HG02840 (cell line): ENCODE measurements around the gene ARRB1.
"Not testable (repeated sequence)": the region's sequence is repeated elsewhere in the genome, so short reads cannot be mapped to it uniquely, and the experiment has no call there.

ENCODE experiments used
- ATAC-seq: cut with Tn5 transposase; IDR thresholded peaks from one replicate; pipeline ENCODE4 v1.9.1; 2021; ENCODE audit warnings: mild to moderate bottlenecking, moderate library complexity, moderate number of reproducible peaks; ENCODE audit not compliant: unreplicated experiment, low FRiP score

ARRB1 gene

DNA sequence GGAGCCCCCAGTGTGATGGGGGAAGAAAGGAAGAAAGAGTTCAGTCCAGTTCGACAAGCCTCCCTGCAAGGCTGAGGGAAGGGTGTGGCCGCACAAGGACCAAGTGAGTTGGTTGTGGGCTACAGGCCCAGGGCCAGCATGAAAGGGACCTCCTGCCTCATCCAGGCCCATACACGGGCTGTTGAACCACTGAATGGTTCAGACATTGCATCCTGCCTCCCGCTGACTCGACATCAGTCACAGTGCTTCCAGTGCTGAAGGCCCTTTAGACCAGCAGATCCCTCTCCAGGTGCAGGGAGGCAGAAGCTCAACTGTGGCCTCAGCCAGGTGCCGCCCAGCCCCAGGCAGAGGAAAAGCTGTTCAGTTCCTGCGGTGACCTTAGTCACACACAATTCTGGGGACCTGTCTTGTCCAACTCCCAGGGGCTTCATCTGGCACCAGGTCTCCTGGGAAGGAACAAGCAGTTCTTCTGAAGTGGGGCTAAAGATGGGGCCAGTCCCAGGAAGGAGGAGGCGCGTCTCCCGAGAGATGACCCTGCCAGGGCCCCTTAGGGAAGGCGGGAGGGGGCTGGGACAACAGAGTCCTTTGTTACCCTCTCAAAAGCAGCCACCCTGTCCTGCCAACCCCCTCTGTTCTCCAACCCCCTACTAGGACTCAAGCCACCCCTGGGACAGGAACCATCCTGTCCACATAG is 6.6 kb downstream of the ARRB1 start:
- ATAC-seq, result no peak

DNA sequence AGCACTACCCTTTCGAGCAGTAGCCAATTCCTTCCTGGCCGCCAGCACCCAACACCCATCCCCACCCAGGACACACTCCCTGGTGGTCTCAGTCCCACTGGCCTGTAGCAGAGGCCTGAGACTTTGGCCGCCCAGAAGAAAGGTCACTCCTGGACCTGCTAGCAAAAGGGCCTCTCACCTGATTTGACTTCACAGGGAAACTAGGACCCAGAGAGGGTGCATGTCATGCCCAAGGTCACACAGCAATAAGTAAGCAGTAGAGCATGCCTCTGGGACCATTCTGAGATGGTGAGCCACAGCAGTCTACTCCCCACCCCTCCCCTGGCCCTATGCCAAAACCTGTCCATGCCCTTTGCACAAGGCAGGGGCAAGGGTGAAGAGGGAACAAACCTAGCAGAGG is 7.3 kb downstream of the ARRB1 start:
- ATAC-seq, result no peak

DNA sequence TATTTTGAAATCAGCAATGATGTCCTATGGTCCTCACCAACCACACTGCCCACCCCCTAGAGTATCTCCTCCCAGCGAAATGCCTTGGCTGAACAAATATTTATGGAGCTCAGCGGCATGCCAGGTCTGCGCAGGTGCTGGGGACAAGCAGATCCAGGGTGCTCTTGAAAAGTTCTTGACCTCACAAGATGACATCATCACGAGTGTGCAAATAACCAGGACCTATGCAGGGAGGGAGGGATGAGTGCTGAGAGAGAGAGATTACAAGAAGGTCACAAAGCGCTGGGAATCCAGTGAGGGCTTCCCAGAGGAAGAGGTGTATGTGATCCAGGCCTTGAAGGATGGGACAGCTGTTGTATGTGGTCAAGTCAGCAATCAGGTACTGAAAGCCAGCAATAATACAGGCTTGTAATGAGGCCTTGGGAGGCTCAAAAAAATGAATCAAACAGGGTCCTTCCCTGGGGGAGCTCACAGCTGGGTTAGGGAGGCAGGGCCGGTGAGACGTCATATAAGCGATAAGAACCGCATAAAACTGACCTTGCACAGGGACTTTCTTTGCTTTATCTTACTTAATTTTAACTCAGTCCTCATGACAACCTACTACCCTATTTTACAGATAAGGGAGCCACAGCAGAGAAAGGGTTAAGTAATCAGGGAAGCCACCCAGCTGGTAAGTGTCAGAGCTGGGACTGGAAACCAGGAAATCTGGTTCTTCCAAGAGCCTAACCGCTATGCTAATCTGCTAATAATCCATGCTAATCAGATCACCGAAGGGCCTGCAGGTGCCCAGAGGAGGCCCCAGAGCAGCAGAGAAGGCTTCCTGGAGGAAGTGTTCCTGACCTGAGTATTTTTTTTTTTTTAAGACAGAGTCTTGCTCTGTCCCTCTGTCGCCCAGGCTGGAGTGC is 8.2 kb downstream of the ARRB1 start:
- ATAC-seq, result no peak

DNA sequence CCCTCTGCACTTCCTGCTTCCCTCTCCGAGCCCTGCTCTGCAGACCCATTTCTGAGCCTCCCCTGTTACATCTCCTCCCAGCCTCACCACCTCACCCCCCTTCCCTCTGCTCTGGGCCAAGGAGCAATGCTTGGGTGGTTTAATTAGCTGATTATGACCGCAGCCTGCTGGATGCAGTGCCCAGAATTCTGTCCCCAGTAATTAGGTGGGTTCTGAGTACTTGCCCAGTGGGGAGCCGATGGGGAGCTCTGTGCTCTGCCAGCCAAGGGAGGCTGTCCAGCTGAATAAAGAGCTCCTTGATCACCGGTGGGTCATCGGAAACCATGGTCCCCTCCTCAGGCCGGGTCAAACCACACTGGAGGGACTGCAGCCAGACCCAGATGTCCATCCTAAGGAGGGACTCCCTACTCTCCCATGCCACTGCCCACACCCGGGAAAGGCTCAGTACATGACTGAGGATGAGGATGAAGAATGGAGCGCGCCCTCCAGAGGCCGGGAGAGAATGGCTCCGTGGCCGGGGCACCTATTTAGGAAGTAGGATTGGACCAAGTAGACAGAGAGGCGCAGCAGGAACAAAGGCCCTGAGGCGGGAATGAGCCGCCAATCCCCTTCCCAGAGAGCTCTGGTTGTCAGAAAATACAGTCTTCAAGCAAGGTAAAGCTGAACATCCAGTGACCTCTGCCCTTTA is 9.1 kb downstream of the ARRB1 start:
- no peak for ATAC-seq

DNA sequence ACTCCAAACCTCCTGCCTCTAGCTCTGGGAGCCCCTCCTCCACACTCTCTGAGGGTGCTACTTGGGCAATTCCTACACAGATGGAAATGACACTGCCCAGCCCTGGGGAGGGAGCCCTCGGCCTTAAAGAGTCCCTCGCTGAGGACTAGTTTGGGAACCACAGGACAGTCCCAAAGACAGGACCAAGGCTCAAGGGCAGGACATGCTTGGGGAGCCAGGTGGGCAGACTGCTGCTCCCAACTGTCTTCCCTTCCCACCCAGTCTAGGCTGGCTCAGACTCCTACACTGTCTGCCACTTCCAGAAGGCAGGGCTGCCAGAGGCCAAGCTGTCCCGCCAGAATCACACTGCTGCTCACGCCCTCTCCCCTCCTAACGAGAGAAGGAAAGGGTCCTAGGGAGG is 9.8 kb downstream of the ARRB1 start:
- no peak for ATAC-seq

DNA sequence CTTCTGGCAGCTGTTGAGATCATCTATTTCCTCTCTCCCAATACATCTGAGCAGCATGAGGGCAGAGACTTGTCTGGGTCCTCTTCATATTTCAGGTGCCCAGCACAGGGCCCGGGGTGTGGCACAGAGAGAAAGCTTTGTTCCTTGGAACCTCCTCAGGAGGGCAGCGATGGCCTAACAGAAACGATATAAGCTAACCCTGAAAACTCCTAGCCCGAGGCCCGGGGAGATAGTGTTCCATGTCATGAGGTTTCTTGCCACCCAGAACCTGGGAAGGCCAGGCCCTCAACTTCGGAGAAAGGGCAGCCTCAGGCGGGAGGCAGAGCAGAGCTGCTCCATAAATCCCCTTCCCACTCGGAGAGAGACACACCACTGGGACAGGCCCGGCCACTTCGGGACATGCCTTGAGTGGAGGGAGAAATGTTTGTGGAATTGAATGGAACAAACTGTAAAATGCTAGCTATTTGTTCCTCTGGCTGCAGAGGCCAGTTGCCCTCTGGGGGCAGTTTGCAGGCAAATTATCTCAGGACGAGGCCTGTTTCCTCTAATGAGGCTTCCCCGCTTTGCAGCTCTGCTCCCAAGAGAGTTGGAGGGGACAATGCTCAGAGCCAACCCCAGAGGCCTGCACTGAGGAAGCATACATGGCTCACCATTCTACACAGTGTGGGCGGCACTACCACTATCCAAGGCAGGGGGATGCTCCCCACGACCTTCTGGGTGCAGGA is 11.6 kb downstream of the ARRB1 start:
- ATAC-seq, result no peak

DNA sequence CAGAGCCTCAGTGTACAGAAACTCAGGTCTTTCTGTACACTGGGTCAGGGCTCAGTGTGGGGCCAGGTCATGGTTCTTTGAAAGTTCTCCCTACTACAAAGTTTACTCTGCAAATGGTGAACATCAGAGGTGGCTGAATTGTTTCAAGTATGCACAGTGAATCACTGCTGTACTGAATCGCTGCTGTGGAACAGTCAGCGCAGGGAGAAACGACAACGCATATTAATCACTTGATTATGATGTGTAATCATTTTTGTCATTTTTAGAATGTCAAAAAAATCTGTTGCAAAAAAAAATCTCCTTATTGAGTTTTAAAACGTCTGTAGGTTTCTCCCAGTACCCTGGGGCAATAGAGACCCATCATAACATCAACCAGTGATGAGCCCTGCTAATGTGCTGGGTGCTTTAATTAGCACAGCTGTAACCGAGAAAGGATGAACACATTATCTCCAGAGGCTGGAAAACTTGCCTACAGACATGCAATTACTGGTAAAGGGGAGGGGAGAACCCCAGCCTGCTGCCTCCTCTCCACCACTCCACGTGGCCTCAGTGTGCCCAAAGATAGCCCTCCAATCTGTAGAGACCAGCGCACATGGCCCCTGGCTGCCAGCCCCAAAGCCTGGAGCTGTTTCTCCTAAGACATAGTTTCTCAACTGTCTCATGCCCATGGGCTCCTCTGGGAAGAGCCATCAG is 12.8 kb downstream of the ARRB1 start:
- ATAC-seq, result no peak

DNA sequence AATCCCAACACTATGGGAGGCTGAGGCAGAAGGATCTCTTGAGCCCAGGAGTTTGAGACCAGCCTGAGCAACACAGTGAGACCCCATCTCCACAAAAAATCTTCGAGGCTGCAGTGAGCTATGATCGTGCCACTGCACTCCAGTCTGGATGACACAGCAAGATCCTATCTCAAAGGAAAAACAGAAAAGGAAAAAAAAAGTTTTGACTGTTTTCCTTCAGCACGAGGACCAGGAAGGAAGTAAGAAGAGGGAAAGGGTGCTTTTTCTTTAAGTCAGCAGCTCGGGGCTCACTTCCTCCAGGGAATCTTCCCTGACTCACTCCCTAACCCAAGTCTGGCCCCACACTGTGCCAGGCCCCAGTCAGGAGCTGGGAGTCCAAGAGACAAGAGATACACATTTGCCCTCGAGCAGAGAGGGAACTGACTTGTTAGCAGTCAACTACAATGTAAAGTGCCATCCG is 14.2 kb downstream of the ARRB1 start:
- no peak for ATAC-seq

DNA sequence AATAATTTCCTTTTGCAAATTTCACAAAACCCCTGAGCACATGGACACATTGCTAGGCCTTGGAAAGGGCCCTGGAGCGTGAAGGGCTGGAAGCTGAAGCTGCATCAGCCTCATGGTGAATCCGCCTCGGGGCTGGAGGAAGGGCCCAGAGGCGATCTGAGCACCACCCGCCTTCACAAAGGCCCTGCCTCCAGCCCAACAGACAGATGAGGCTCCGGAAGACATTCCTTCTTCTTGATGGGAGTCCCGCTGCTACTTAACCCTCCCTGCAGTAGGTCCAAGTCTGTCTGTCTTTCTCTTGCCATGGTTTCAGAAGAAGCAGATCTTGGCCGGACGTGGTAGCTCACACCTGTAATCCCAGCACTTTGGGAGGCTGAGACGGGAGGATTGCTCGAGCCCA is 16.5 kb downstream of the ARRB1 start:
- no peak for ATAC-seq

DNA sequence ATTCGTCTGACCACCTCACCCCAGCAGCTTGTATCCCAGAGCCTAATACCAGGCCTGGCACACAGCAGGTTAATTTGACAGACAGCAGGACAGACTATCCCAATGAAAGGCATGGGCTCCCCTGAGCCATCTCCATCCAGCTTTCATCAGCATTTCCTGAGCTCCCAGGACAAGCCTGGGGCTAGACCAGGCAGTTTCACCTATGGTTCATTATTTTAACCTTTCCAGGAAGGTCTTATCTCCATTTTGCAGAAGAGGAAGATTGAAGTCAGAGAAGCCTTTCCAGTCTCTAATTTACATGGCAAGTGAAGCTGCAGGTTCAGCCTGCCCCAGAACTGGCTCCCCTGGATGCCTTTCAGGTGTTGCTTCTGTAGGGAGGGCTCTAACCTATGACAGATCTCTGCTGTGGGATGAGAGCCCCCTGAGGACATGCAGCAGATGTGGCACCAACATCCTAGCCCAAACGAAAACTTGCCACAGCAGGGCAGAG is 17.0 kb downstream of the ARRB1 start:
- no peak for ATAC-seq

DNA sequence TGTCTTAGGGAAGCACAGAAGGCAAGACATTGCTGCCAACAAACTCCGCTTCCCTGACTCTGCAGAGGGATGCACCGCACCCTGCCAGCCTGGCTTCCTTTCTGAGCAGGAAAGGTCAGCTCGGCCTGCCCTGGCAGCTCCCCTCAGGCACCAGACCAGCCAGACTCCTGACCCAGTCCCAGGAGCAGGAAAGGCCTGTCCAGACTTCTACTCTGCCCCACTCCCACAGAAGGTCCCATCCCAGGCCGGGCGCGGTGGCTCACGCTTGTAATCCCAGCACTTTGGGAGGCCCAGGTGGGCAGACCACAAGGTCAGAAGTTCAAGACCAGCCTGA is 17.7 kb downstream of the ARRB1 start:
- no peak for ATAC-seq

DNA sequence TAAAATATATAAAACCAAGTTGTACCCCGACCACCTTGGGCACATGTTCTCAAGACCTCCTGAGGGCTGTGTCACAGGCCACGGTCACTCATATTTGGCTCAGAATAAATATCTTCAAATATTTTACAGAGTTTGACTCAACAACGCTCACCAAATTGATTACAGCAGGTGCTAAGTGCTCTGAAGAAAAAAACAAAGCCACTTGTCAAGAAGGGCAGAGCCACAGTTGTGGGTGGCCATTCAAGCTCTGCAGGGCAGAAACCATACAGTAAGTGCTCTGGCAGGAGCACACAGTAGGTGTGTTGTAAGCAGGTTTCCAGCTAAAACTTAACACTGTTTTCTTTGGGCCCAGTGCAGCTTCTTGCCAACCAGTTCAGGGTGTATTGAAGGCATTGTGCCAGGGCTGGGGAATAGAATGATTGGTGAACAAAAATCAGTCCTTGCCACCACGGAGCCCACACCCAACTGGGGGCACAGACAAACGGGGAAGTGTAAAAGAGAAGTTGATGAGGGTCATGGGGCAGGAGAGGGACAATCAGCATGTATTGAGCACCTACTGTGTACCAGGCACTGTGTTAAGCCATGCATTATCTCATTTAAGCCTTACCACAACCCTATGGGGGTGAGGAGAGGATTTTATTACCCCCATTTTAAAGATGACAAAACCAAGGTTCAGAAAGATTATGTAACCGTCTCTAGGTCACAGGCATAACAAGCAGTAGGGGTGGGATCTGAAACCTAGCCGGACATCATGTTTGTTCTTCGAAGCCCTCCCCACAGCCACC is 18.2 kb downstream of the ARRB1 start:
- no peak for ATAC-seq

DNA sequence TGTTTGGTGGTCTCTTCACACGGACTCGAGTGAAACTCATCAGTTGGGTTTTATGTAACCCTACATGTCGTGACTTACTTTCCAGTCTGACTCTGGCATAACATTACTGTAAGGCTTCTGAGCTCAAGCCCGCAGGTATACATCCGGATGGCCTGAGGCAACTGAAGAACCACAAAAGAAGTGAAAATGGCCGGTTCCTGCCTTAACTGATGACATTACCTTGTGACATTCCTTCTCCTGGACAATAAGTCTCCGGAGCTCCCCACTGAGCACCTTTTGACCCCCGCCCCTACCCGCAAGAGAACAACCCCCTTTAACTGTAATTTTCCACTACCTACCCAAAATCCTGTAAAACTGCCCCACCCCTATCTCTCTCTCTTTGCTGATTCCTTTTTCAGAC is 19.7 kb downstream of the ARRB1 start:
- not testable (repeated sequence) for ATAC-seq

DNA sequence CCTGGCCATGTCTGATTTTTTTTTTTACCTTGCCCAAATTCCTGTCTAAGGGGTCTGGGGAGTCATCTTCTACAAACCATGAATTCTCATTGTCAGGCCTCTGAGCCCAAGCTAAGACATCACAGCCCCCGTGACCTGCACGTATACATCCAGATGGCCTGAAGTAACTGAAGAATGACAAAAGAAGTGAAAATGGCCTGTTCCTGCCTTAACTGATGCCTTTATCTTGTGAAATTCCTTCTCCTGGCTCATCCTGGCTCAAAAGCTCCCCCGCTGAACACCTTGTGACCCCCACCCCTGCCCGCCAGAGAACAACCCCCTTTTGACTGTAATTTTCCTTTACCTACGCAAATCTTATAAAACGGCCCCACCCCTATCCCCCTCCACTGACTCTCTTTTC is 20.2 kb downstream of the ARRB1 start:
- ATAC-seq, result not testable (repeated sequence)

DNA sequence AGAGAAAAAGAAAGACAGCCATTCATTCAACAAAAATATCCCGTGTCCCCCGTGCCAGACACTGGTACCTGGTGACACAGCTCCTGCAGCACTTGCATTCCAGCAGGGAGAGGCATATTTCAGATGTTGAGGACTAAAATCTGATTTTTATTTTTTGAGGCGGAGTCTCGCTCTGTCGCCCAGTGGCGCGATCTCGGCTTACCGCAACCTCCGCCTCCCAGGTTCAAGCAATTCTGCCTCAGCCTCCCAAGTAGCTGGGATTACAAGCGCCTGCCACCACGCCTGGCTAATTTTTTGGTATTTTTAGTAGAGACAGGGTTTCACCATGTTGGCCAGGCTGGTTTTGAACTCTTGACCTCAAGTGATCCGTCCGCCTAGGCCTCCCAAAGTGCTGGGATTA is 20.6 kb downstream of the ARRB1 start:
- ATAC-seq, result not testable (repeated sequence)

DNA sequence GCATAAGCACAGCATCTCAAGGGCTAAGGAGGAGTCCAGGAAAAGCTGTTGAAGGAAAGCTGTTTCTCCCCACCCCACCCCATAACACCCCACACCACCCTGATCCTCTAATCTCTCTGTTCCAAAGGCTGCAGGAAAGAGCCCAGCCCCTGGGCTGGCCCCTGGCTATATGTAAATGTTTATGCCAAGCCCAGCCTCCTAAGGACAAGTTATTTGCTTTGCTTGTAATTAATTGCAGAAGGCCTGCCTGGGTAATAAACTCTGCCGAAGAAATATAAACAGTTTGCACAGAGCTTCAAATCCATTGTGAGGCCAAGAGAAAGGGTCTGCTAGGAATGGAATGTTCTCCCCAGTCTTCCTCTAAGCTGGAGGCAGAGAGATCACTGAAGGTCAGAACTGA is 21.2 kb downstream of the ARRB1 start:
- ATAC-seq, result no peak

DNA sequence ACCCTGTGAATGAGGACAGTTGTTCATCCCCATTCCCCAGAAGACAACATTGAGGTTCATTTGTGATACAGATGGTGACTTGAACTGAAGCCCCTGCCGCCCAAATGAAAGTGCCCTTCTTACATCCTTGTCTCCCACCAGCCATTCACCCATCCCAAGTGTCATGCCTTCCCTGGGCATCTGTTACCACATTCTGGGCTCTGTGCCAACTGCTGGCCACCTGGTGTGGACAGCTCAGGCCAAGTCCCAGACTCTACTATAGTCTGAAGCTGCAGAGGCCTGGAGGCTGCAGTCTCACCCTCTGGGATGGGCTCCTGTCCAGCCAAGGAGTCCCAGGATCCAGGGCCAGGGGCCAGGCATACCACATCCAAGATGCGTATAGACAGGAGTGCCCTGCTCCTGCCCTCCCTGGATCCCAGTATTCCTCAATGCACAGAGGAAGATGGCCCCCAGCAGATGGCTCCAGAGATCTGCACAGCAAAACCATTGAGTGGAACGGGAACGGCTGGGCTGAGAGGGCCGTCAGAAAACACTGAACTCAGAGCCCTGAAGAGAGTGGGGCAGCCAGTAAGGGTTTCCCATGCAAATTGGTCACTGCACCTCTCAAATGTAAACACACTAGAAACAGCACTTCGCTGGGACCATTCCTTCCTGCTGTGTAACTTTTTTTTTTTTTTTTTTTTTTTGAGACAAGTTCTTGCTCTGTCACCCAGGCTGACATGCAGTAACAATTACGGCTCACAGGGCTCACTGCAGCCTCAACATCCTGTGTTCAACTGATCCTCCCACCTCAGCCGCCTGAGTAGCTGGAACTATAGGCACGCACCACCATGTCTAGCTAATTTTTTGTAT is 22.8 kb downstream of the ARRB1 start:
- no peak for ATAC-seq

DNA sequence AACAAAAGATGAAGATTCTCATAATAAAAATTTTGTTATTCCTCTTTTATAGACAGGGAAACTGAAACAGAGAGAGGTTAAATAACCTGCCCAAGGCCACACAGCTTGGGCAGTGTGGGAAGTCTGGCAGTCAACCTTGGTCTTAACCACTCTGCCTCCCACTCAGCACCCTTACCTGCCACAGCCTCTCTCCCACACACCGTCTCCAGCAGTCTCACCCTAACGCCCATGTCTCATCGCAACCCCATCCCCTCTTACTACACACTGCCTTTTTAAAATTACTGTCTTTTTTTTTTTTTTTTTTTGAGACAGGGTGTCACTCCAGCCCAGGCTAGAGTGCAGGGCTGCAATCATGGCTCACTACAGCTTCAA is 25.0 kb downstream of the ARRB1 start:
- no peak for ATAC-seq
